ENCODE data around the gene PIGL.

DNA sequence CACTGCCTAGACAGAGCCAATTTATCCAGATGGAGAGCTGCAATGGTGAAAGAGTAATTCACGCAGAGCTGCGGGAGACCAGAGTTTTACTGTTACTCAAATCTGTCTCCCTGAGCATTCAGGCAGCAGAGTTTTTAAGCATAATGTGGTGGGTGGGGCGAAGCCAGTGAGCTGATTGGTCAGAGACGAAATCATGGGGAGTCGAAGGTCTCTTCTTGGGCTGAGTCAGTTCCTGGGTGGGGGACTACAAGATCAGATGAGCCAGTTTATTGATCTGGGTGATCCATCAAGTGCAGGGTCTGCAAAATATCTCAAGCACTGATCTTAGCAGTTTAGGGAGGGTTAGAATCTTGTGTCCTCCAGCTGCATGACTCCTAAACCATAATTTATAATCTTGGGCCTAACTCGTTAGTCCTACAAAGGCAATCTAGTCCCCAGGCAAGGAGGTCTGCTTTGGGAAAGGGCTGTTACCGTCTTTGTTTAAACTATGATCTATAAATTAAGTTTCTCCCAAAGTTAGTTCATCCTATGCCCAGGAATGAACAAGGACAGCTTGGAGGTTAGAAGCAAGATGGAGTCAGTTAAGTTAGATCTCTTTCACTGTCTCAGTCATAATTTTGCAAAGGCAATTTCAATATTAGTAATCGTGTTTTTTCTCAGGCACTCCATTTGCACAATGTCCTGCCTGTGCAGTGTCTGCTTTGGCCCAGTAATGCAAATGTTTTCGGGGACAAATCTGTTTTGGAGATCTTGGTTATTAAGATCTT, 27.0 kb downstream of the PIGL start:
- TF ChIP-seq, protein P1, sequence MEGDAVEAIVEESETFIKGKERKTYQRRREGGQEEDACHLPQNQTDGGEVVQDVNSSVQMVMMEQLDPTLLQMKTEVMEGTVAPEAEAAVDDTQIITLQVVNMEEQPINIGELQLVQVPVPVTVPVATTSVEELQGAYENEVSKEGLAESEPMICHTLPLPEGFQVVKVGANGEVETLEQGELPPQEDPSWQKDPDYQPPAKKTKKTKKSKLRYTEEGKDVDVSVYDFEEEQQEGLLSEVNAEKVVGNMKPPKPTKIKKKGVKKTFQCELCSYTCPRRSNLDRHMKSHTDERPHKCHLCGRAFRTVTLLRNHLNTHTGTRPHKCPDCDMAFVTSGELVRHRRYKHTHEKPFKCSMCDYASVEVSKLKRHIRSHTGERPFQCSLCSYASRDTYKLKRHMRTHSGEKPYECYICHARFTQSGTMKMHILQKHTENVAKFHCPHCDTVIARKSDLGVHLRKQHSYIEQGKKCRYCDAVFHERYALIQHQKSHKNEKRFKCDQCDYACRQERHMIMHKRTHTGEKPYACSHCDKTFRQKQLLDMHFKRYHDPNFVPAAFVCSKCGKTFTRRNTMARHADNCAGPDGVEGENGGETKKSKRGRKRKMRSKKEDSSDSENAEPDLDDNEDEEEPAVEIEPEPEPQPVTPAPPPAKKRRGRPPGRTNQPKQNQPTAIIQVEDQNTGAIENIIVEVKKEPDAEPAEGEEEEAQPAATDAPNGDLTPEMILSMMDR (conservative IDR thresholded peaks at IDR 0.05; ENCODE audit: low read depth in 2 of 2), result no peak
- TF ChIP-seq EZH2 (IDR thresholded peaks at IDR 0.05; ENCODE audit: low read depth, unreplicated experiment) (no peak), POLR2AphosphoS5 (IDR thresholded peaks at IDR 0.05; ENCODE audit: low read depth) (no peak), EZH2phosphoT487 (IDR thresholded peaks at IDR 0.05; ENCODE audit: unreplicated experiment) (no peak), CREB1 (CRISPR knock-in tag; IDR thresholded peaks at IDR 0.05; ENCODE audit: low read depth) (no peak)
- TF ChIP-seq, protein P2, sequence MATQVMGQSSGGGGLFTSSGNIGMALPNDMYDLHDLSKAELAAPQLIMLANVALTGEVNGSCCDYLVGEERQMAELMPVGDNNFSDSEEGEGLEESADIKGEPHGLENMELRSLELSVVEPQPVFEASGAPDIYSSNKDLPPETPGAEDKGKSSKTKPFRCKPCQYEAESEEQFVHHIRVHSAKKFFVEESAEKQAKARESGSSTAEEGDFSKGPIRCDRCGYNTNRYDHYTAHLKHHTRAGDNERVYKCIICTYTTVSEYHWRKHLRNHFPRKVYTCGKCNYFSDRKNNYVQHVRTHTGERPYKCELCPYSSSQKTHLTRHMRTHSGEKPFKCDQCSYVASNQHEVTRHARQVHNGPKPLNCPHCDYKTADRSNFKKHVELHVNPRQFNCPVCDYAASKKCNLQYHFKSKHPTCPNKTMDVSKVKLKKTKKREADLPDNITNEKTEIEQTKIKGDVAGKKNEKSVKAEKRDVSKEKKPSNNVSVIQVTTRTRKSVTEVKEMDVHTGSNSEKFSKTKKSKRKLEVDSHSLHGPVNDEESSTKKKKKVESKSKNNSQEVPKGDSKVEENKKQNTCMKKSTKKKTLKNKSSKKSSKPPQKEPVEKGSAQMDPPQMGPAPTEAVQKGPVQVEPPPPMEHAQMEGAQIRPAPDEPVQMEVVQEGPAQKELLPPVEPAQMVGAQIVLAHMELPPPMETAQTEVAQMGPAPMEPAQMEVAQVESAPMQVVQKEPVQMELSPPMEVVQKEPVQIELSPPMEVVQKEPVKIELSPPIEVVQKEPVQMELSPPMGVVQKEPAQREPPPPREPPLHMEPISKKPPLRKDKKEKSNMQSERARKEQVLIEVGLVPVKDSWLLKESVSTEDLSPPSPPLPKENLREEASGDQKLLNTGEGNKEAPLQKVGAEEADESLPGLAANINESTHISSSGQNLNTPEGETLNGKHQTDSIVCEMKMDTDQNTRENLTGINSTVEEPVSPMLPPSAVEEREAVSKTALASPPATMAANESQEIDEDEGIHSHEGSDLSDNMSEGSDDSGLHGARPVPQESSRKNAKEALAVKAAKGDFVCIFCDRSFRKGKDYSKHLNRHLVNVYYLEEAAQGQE (IDR thresholded peaks at IDR 0.05; ENCODE audit: unreplicated experiment), result no peak
